Neural cell (in vitro differentiated cells): Measurements from ENCODE around the gene LRRC18. TPM values are rescaled to one million over a fixed set of nuclear protein-coding genes. Genes with fewer than 3 reads are reported as not detected.

Source experiments
- H2AFZ ChIP-seq: fragments of 200-600, 300-800 bp; sonication (generic), shearing (Covaris generic); 2 replicates; pipeline ENCODE4 v1.6.0; 2014; ENCODE audit warnings: low read depth, mild to moderate bottlenecking, antibody characterized with exemption, low read length, moderate library complexity
- H3F3A ChIP-seq: fragments of 200-600 bp; shearing (Covaris generic); 2 replicates; pipeline ENCODE4 v1.6.1; 2016; ENCODE audit warnings: mild to moderate bottlenecking, moderate library complexity, mixed read lengths, antibody characterized with exemption, low read length; ENCODE audit not compliant: insufficient read depth, poor library complexity, severe bottlenecking
- H3K27ac ChIP-seq: fragments of 200-600, 300-800 bp; sonication (generic), shearing (Covaris generic); 2 replicates; pipeline ENCODE4 v1.5.1; 2014; ENCODE audit warnings: mild to moderate bottlenecking, low read length, moderate library complexity
- H3K27me3 ChIP-seq: fragments of 300-800, 200-600 bp; sonication (generic), shearing (Covaris generic); 2 replicates; pipeline ENCODE4 v1.6.0; 2014; ENCODE audit warnings: mild to moderate bottlenecking, low read depth, low read length, moderate library complexity; ENCODE audit not compliant: insufficient read depth
- H3K36me3 ChIP-seq: fragments of 300-800, 200-600 bp; sonication (generic), shearing (Covaris generic); 2 replicates; pipeline ENCODE4 v1.5.1; 2014; ENCODE audit warnings: mild to moderate bottlenecking, antibody characterized with exemption, low read length, moderate library complexity; ENCODE audit not compliant: insufficient read depth
- H3K4me2 ChIP-seq: fragments of 300-800, 200-600 bp; sonication (generic), shearing (Covaris generic); 2 replicates; pipeline ENCODE4 v1.6.0; 2014; ENCODE audit warnings: mild to moderate bottlenecking, low read length
- H3K4me3 ChIP-seq: fragments of 300-800, 200-600 bp; sonication (generic), shearing (Covaris generic); 2 replicates; pipeline ENCODE4 v1.5.1; 2014; ENCODE audit warnings: mild to moderate bottlenecking, low read length, moderate library complexity
- H3K79me2 ChIP-seq: fragments of 200-600 bp; shearing (Covaris generic); replicated peaks from 2 replicates; pipeline ENCODE4 v1.6.0; 2014; ENCODE audit warnings: mild to moderate bottlenecking, low read length, moderate library complexity; ENCODE audit not compliant: insufficient read depth
- H3K9ac ChIP-seq: fragments of 300-800, 200-600 bp; sonication (generic), shearing (Covaris generic); 2 replicates; pipeline ENCODE4 v1.6.1; 2016; ENCODE audit warnings: mild to moderate bottlenecking, low read length, mixed read lengths
- H3K9me2 ChIP-seq: fragments of 200-600 bp; shearing (Covaris generic); 2 replicates; pipeline ENCODE4 v1.6.1; 2016; ENCODE audit warnings: mild to moderate bottlenecking, low read length, mixed read lengths; ENCODE audit not compliant: insufficient read depth
- H3K9me3 ChIP-seq: fragments of 200-600, 300-800 bp; sonication (generic), shearing (Covaris generic); 2 replicates; pipeline ENCODE4 v1.6.1; 2016; ENCODE audit warnings: mild to moderate bottlenecking, mixed run types, low read length, moderate library complexity, mixed read lengths
- H4K20me1 ChIP-seq: fragments of 200-600 bp; shearing (Covaris generic); 2 replicates; pipeline ENCODE4 v1.6.1; 2016; ENCODE audit warnings: mild to moderate bottlenecking, mixed run types; ENCODE audit not compliant: insufficient read depth
- CTCF ChIP-seq: fragments of 450-650 bp; IDR thresholded peaks from 2 replicates; pipeline ENCODE4 v1.5.1; 2014; ENCODE audit warnings: antibody characterized with exemption, mild to moderate bottlenecking, moderate library complexity; ENCODE audit not compliant: poor library complexity, severe bottlenecking
- EP300 ChIP-seq: fragments of 450-650 bp; conservative IDR thresholded peaks from 2 replicates; pipeline ENCODE4 v1.6.1; 2014; ENCODE audit warnings: antibody characterized with exemption, mild to moderate bottlenecking, moderate library complexity; ENCODE audit not compliant: poor library complexity, severe bottlenecking
- EZH2 ChIP-seq: fragments of 200-600, 300-800 bp; shearing (Covaris generic), sonication (generic); IDR thresholded peaks from 2 replicates; pipeline ENCODE4 v1.6.1; 2014; ENCODE audit warnings: antibody characterized with exemption, low read length, borderline replicate concordance, mild to moderate bottlenecking; ENCODE audit not compliant: insufficient read depth, poor library complexity, severe bottlenecking
- MXI1 ChIP-seq: fragments of 450-650 bp; conservative IDR thresholded peaks from 2 replicates; pipeline ENCODE4 v1.6.1; 2014; ENCODE audit warnings: antibody characterized with exemption, mild to moderate bottlenecking; ENCODE audit not compliant: poor library complexity, severe bottlenecking
- POLR2AphosphoS5 ChIP-seq: IDR thresholded peaks from 2 replicates; pipeline ENCODE4 v1.6.1; 2012
- RAD21 ChIP-seq: fragments of 450-650 bp; conservative IDR thresholded peaks from 2 replicates; pipeline ENCODE4 v1.6.1; 2014; ENCODE audit warnings: antibody characterized with exemption, mild to moderate bottlenecking, moderate library complexity
- REST ChIP-seq: IDR thresholded peaks from 2 replicates; pipeline ENCODE4 v1.6.1; 2012; ENCODE audit warnings: borderline replicate concordance
- SMC3 ChIP-seq: fragments of 450-650 bp; conservative IDR thresholded peaks from 2 replicates; pipeline ENCODE4 v1.6.1; 2014; ENCODE audit warnings: antibody characterized with exemption, mild to moderate bottlenecking, moderate library complexity; ENCODE audit not compliant: poor library complexity
- TAF1 ChIP-seq: IDR thresholded peaks from 2 replicates; pipeline ENCODE4 v1.6.1; 2012; ENCODE audit warnings: low read depth
- polyA plus RNA-seq: library from polyadenylated mRNA; depleted of rRNA; stranded (reverse); fragments of >200 nt; gene quantifications from 2 replicates; pipeline ENCODE4 v1.2.3, GENCODE V29; 2014

LRRC18 gene
- polyA plus RNA-seq, 1 donor from 2014 or later: not detected

- no peak overlapping the region for H2AFZ ChIP-seq
- no peaks in the 10 kb centered on the region for H3K36me3 ChIP-seq
- no peak overlapping the region for H3K9ac ChIP-seq
- H3F3A ChIP-seq: no peaks in the 10 kb centered on the region
- H3K9me3 ChIP-seq: no peaks in the 10 kb centered on the region
- H3K4me3 ChIP-seq: no peak overlapping the region
- no peaks in the 10 kb centered on the region for H4K20me1 ChIP-seq
- H3K9me2 ChIP-seq: no peaks in the 10 kb centered on the region
- TF ChIP-seq CTCF (no peak), REST (no peak), SMC3 (no peak), TAF1 (no peak), MXI1 (no peak), POLR2AphosphoS5 (no peak), EZH2 (no peak), RAD21 (no peak), EP300 (no peak)
- no peaks in the 10 kb centered on the region for H3K79me2 ChIP-seq
- H3K27ac ChIP-seq: no peak overlapping the region
- H3K4me2 ChIP-seq: no peak overlapping the region
- H3K27me3 ChIP-seq: no peaks in the 10 kb centered on the region
Observed at GRCh38 chr10:48940958-48941357, 1.3 kb upstream of the LRRC18 start.

DNA sequence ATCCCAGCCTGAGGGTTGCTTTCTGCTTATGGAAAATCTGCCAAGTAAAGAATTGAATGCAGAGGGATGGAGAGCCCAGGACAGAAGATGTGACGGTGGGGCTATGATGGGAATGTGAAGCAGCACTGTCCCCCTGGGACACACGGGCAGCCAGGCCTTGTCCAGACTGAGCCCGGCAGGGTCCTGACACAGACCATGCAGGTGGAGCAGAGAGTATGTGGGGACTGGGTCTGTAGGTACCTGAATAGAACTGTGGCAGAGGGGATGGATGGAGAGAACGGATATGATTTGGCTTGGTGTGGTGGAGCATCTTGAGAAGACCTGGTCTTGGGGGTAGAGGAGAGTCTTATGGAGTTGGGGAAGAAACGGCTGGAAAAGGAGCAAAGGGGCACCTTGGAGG is 732 bp upstream of the LRRC18 start:
- Histone ChIP-seq H2AFZ (no peak overlapping the region), H3K9me3 (no peaks in the 10 kb centered on the region), H3K4me3 (no peak overlapping the region), H3K9me2 (no peaks in the 10 kb centered on the region), H3K27ac (no peak overlapping the region), H3K4me2 (no peak overlapping the region), H3F3A (no peaks in the 10 kb centered on the region), H3K79me2 (no peaks in the 10 kb centered on the region), H3K36me3 (no peaks in the 10 kb centered on the region), H3K9ac (no peak overlapping the region), H4K20me1 (no peaks in the 10 kb centered on the region), H3K27me3 (no peaks in the 10 kb centered on the region)
- TF ChIP-seq SMC3 (no peak), POLR2AphosphoS5 (no peak), MXI1 (no peak), EP300 (no peak), CTCF (no peak), EZH2 (no peak), REST (no peak), RAD21 (no peak), TAF1 (no peak)
